ENCODE data around the gene XRCC3.
"Not testable (repeated sequence)": the region's sequence is repeated elsewhere in the genome, so short reads cannot be mapped to it uniquely, and the experiment has no call there.

Gene XRCC3

DNA sequence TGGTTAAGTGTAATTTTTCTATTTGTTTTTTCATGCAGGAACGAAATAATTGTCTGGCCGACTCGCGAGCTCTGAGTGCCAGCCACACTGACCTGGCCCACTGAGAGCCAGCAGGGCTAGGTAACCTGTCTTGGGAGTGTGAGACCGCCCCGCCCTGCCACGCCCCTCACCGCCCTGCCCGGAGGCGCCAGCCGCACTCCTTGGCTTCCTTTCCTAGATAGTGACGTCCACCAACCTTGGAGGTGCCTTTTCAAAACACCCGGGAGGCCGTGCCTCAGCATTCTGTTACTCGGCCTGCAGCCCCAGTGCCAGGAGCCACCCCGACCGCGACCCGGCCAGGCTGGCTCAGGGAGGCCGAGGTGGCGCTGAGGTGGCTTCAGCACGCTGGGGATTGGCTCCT is 21.7 kb downstream of the XRCC3 start:
- no peak for DNase-seq (ENCODE audit: low spot score)

DNA sequence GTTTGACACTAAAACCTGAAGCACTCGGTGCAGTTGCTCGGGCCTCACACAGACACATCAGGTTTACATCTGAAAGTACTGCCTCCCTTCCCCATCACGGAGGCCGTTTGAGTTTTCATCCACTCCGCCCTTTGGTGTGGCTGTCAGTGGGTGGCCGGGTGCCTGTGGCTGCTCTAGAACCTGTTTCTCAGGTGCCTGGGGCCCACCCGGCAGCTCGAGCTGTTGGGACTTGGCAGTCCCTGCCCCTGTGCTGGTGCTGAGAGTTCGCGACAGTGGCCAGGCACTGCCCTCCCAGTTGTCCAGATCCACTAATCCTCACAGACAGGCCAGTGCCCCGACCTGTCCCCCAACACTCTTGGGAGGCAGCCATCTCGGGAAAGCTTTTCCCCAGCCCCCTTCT is 22.4 kb downstream of the XRCC3 start:
- no peak for DNase-seq (ENCODE audit: low spot score)

DNA sequence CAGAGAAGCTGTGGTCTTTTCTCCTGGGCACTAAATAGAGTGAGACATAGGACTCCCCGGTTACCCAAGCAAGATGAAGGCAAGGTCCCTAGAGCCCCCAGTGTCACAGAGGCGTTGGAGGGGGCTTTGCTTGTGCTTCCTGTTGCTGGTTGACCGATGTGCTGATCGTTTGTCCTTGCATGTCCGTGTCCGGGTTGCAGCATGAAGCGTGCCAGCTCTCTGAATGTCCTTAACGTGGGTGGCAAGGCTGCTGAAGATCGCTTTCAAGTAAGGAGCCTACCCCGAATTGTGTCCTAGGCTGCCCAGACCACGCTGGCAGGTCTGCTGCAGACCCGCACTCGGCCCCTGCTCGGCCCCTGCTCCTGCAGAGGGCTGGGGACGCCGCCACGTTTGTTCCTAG is 23.1 kb downstream of the XRCC3 start:
- no peak for DNase-seq (ENCODE audit: low spot score)

DNA sequence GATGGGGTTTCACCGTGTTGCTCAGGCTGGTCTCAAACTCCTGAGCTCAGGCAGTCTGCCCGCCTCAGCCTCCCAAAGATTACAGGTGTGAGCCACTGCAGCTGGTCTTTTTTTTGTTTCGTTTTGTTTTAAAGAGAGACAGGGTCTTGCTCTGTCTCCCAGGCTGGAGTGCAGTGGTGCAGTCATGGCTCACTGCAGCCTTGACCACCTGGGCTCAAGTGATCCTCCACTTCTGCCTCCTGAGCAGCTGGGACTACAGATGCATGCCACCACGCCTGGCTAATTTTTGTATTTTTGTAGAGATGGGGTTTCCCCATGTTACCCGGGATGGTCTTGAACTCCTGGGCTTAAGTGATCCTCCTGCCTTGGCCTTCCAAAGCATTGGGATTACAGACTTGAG is 23.6 kb downstream of the XRCC3 start:
- DNase-seq (ENCODE audit: low spot score), result not testable (repeated sequence)

- DNase-seq (ENCODE audit: low spot score), result no peak
These were observed 24.9 kb downstream of the XRCC3 start for GRCh38 chr14:103690332-103690731.

DNA sequence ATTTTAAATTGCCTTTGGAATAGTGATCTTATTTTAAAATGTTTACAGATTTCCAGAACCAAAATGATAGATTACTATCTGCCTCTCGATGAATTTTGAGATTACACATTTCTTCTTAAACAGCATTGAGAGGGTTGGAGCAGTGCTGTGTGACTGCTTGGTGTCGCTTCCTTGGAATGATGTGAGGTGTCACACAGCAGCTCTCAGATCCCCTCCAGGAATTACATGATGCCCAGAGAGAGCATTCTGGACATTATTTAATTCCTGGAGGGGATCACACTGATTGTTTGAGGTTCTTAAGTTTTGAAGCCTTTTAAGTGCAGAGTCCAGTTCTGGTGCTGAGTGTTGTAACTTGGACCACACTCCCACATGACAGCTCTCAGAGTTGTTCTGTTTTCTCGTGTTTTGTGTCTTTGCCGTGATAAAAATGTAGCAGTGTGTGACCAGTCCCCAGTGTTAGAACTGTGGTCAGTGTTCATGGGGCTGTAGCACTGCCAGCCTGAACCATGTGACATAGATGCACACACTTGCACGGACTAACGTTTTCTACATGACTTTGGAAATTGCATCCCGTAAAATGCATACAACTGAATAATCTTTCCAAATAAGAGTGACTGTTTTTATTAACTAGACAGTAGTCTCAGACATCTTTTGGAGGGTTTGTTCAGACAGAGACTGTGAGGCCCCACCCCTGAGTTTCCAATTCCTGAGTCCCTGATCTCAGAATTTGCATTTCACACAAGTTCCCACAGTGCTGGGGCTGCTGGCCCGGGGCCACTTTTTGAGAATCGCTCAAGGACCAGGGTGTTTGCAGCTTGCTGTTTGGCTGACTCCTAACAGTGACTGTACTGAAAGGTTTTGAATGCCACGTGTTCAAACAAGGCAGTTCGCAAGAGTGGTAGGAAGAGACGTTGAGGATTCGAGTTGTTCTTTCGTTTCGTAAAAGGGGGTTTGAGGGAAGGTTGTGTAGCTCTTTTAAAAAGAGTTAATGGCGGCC is 26.0 kb downstream of the XRCC3 start:
- DNase-seq (ENCODE audit: low spot score), result peak; percentile 63

GRCh38 chr14:103688441-103688840 is 26.8 kb downstream of the XRCC3 start:
- DNase-seq (ENCODE audit: low spot score), result no peak

- no peak for DNase-seq (ENCODE audit: low spot score)
These were observed 27.5 kb downstream of the XRCC3 start for GRCh38 chr14:103687712-103688111.

- DNase-seq (ENCODE audit: low spot score), result no peak
These were observed 28.3 kb downstream of the XRCC3 start for GRCh38 chr14:103686831-103687485.

DNA sequence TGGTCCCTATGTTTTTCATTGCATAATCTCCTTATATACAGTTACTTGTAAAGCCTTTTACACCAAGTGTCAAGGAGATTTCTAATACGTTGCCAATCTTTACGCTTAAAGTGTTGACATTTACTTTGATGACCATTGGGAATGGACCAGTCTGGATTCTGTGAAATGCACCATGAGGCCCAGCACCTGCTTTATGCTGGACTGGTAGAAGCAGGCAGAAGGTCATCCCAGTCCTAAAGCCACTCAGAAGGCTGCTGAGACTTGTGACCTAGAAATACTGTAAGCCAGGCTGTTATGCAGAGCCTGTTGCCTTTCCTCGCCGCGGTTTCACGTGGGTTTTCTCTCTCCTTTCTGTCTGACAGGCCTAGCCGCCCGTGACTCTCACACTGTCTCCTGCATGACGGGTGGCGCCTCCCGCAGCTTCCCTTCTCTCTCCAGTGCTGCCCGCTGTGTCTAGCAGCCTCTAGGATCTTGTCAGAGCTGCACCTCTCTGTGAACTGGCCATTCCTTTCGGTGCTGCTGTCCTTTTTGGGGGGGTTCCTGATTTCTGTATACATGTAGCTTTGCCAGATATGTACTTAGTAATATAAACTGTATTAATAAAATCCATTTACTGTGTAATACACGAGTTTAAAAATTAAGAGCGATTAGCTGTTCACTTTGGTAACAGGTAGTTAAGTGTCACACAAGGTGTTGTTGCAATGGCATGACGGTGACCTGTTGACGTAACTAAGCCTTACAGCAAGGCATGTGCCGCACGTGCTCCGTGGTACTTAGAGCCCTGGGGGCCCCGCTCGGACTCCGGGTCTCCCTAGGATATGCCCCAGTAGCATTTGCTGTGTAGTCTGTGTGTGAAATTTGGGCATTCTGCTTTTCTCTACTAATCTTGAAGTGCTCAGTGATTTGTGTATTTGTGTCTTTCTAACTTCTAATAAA is 29.7 kb downstream of the XRCC3 start:
- DNase-seq (ENCODE audit: low spot score), result no peak

GRCh38 chr14:103684871-103685270 is 30.4 kb downstream of the XRCC3 start:
- no peak for DNase-seq (ENCODE audit: low spot score)

GRCh38 chr14:103684471-103684870 is 30.8 kb downstream of the XRCC3 start:
- DNase-seq (ENCODE audit: low spot score), result no peak

- DNase-seq (ENCODE audit: low spot score), result no peak
These were observed 32.1 kb downstream of the XRCC3 start for GRCh38 chr14:103683139-103683538.

DNA sequence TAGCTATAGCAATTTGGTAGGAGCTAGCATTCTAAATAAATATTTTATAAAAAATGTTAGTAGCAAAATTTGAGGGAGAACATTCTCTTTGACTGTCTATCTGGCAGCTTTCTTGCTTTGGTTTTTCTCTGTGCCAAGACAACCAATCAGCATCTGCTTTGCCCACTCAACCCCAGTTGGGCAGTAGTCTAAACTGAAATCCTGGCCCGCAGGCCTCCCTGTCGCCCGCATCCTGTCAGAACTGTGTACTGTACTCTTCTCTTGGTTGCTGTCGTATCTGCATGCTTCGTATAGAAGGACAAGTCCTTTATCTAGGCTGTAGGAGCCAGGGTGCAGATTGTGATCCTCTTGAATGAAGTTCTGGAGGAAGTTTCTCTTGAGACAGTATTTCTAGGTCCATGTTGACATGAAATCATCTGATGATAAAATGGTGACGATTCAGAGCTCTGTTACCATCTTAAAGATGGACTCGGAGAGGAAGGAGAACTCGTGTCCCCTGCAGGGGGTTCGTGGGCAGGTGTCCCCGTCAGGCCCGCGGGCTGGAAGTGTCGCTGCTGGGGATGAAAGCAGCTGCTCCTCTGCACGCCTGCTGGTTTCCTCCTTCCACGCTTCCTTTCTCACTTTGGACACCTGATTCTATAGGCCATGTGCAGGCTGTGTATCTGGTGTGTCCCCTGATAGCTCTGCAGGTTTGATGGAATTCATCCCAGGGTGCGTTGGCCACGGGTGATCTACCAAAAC is 34.6 kb downstream of the XRCC3 start:
- DNase-seq (ENCODE audit: low spot score), result no peak

DNA sequence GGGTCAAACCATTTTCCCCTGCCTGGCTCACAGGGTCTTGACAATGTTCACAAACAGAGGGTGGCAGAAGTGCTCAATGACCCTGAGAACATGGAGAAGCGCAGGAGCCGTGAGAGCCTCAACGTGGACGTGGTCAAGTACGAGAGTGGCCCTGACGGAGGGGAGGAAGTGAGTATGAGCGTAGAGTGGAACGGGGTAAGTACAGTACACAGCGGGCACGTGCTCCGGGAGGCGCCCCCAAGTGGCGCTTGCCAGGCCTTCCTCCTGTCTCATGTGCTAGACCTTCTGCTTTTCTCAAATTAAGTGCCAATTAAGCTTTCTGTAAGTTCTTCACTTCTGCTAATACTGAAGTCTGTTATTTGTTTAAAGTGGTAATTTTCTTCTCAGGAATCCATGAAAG is 35.9 kb downstream of the XRCC3 start:
- no peak for DNase-seq (ENCODE audit: low spot score)

- DNase-seq (ENCODE audit: low spot score), result no peak
These were observed 38.2 kb downstream of the XRCC3 start for GRCh38 chr14:103676881-103677675.

DNA sequence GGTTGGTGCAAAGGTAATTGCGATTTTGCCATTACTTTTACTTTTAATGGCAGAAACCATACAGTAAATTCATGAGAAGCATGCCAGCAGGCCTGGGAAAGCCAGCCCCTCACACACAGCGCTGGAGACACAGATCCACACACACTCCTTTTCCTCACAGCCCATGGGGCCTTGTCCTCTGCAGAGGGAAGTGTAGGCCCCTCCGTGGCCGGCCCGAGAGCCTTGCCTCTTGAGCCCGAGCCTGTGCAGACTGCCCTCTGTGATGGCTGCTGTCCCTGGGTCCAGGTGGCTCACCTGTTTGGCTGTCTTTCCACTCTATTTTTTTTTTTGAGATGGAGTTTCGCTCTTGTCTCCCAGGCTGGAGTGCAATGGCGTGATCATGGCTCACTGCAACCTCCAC is 39.3 kb downstream of the XRCC3 start:
- DNase-seq (ENCODE audit: low spot score), result no peak

- no peak for DNase-seq (ENCODE audit: low spot score)
These were observed 43.3 kb downstream of the XRCC3 start for GRCh38 chr14:103671911-103672310.

GRCh38 chr14:103669370-103669769 is 45.9 kb downstream of the XRCC3 start:
- DNase-seq (ENCODE audit: low spot score), result no peak

GRCh38 chr14:103668117-103668516 is 47.1 kb downstream of the XRCC3 start:
- DNase-seq (ENCODE audit: low spot score), result no peak

- no peak for DNase-seq (ENCODE audit: low spot score)
These were observed 47.6 kb downstream of the XRCC3 start for GRCh38 chr14:103667671-103668070.
